ENCODE data around the gene OR1A1.
"Not testable (repeated sequence)": the region's sequence is repeated elsewhere in the genome, so short reads cannot be mapped to it uniquely, and the experiment has no call there.

The OR1A1 gene

GRCh38 chr17:3207367-3207766, at the start of gene OR1A1:
Gene OR1A1, plus strand, starts transcription at chr17:3207667. Its CDS starts 7,954 bp downstream, at chr17:3215621.
- H3K27ac ChIP-seq: no peak within 1 kb of the TSS
- no peak for TF ChIP-seq CTCF (conservative IDR thresholded peaks at IDR 0.05)
- TF ChIP-seq ZFX (IDR thresholded peaks at IDR 0.05): no peak

- H3K27ac ChIP-seq: no peak overlapping the region
- TF ChIP-seq ZFX (IDR thresholded peaks at IDR 0.05) (no peak), CTCF (conservative IDR thresholded peaks at IDR 0.05) (no peak)
Measured at GRCh38 chr17:3167574-3167973, 39.9 kb upstream of the OR1A1 start.

- no peak for TF ChIP-seq ZFX (IDR thresholded peaks at IDR 0.05)
- no peak for TF ChIP-seq CTCF (conservative IDR thresholded peaks at IDR 0.05)
- H3K27ac ChIP-seq: no peak overlapping the region
Measured at GRCh38 chr17:3189961-3190360, 17.5 kb upstream of the OR1A1 start.

GRCh38 chr17:3197219-3197618, 10.2 kb upstream of the OR1A1 start, which contains the start of gene OR1A2:
Gene OR1A2, plus strand, starts transcription at chr17:3197519. Its CDS starts 0 bp downstream, at chr17:3197519.
- no peak within 1 kb of the TSS for H3K27ac ChIP-seq
- TF ChIP-seq ZFX (IDR thresholded peaks at IDR 0.05): no peak

- no peak for TF ChIP-seq ZFX (IDR thresholded peaks at IDR 0.05)
- TF ChIP-seq CTCF (conservative IDR thresholded peaks at IDR 0.05): no peak
- H3K27ac ChIP-seq: no peak overlapping the region
Measured at GRCh38 chr17:3208484-3208883, 1.0 kb downstream of the OR1A1 start.

- H3K27ac ChIP-seq: no peak overlapping the region
- TF ChIP-seq ZFX (IDR thresholded peaks at IDR 0.05): no peak
- TF ChIP-seq CTCF (conservative IDR thresholded peaks at IDR 0.05): no peak
Measured at GRCh38 chr17:3213001-3213400, 5.5 kb downstream of the OR1A1 start.

GRCh38 chr17:3213587-3213986, 6.1 kb downstream of the OR1A1 start:
- TF ChIP-seq CTCF (conservative IDR thresholded peaks at IDR 0.05): no peak
- no peak for TF ChIP-seq ZFX (IDR thresholded peaks at IDR 0.05)
- H3K27ac ChIP-seq: no peak overlapping the region

- not testable (repeated sequence) for H3K27ac ChIP-seq
Measured at GRCh38 chr17:3219978-3220377, 12.5 kb downstream of the OR1A1 start.

- no peak overlapping the region for H3K27ac ChIP-seq
- TF ChIP-seq ZFX (IDR thresholded peaks at IDR 0.05): no peak
Measured at GRCh38 chr17:3221850-3222249, 14.4 kb downstream of the OR1A1 start.

All from C4-2B (cell line).